Medulla oblongata (tissue), 1 donor: ENCODE data around the gene SLC16A12.
"Not testable (repeated sequence)": the region's sequence is repeated elsewhere in the genome, so short reads cannot be mapped to it uniquely, and the experiment has no call there.

ENCODE experiments used
- DNase-seq: peaks from one replicate; pipeline ENCODE4 v3.0.0-alpha.2; 2015; ENCODE audit errors: extremely low spot score

Gene SLC16A12

DNA sequence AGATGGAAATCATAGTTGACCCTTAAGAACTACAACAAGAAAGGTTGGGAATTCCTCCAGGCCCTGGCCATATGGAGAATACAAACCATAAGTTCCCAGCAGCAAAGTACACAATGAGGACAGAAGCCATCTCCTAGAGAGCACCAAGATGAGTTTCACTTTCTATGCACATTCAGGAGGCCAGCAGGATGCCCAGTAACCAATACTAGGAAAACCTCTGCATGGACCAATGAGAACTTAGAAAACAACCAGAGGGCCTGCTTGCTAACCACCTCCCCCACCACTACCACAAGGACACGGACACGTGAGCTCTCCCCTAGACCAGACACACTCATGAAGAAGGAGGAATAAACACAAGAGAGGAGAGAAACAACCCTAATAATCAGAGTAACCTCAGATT lies 64.8 kb downstream of the SLC16A12 start:
- DNase-seq: no peak

DNA sequence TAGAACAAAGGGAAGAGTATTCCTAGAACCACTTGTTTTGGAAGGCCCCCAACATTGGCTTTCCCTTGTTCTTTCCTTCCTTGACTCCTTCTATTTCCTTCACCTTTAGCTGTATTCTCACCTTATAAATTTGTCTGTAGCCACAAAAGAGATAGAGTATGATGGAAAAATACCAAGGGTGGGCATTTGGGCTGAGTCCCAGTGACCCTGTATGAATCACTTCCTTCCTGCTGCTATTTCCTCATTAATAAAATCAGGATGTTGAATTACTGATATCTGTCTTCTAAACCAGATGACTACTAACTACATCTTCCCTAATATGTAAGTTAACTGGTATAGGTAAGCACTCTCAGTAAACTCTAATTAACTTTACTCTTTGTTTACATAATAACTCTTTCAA lies 65.9 kb downstream of the SLC16A12 start:
- no peak for DNase-seq

DNA sequence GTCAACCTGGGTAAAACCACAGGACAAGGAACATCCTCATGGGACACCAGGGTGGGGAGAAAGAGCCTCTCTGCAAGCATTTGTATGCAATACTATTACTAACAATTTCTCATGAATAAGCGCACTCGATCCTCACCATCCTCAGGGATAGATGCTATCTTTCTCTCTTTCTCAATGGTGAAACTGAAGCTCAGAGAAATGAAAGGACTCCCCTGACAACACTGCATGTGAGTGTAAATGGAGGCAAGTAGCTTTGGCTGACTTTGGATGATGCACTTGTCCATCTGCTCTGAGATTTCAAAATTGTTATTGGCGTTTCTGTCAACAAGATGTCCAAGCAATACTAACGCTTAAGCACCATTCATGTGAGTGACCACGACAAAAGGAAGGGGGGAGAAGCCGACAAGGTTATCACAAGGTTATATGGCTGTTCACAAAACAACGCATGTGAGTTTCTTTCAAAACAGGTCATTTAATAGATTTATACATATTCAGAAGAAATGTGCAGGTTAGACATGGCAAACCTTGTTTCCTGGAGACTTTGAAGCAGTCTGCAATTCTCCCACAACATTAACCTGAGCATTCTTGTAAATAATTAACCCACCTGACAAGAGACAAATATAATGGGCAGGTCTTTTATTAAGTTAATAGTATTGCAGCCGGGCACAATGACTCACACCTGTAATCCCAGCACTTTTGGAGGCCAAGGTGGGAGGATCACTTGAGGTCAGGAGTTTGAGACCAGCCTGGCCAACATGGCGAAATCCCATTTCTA lies 67.0 kb downstream of the SLC16A12 start:
- no peak for DNase-seq

DNA sequence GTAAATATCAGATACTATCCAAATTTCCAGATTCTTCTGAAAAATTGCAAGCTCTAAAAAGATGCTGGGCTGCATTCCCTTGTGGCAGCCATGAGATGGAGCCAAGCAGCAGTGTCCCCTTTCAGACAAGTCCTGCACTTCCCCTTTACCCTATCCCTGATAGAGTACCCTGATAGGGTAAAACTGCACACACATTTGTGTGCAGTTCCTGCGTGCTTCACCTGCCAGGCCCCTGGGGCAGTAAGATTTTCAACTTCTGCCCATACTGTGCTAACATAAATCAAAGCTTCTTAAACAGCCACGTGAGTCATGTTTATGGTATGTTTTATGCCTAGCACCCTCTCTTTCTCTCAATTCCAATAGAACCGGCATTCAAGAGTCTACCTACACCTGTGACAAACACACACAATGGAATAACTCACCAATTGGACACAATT lies 68.8 kb downstream of the SLC16A12 start:
- DNase-seq: peak; percentile 25

DNA sequence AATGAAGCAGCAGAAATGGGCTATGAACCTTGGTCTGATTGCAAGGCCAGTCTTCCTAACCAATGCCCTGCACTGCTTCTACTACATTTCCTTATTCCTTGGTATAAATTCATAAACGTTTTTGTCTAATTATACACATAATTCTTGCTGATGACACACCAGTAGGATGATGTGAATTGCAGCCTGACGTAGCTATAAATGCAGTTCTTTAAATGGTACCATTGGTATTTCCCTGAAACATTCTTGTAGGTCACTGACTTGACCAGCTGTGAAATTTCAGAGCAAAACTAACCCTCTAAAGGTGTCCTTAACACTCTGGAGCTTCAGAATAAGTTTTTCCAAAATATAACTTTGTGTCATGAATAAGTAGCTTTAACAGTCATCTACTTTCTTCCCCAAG lies 70.2 kb downstream of the SLC16A12 start:
- no peak for DNase-seq

DNA sequence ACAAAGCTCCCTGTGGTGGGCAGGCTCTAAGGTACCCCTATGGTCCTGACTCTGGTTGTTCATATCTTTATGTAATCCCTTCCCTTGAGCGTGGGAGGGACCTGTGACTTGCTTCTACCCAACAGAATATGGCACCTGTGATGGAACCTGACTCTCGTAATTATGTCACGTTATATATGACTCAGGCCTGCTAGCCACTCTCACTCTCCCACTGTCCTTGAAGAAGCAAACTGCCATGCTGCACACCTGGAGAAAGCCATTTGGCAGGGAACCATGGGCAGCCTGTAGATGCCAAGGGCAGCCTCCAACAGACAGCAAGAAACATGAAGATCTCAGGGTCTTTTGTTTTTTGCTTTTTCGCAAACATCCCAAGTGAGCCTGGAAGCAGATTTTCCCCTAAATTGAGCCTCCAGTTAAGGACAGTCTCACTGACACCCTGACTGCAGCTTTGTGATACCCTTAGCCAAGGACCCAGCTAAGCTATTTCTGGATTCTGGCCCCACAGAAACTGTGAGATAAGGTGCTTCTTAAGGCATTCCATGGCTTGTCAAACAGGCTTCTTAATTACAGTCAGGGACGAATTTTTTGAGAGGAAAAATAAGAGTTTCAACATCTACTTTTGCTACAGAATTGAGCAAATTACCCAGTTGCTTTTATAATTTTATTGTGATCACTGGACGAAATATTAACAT lies 71.4 kb downstream of the SLC16A12 start:
- DNase-seq: no peak

DNA sequence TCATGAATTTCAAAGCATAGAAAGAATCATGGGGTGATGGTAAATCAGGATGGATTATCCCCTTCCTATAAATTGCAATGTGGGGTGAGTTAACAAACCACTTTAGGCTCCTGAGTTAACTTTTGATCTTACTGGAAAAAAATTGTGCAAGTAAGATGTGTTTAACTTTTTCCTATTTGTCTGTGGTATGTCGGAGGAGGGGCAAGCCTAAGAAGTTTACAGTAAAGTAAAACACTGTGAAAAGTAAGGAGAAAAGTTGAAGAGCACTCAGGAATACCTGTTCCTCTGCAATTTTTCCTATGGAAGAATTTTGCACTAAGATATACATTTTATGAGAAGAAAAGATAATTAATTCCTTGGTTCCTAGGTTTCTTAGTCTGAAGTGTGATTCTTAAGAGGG lies 76.6 kb downstream of the SLC16A12 start:
- no peak for DNase-seq

DNA sequence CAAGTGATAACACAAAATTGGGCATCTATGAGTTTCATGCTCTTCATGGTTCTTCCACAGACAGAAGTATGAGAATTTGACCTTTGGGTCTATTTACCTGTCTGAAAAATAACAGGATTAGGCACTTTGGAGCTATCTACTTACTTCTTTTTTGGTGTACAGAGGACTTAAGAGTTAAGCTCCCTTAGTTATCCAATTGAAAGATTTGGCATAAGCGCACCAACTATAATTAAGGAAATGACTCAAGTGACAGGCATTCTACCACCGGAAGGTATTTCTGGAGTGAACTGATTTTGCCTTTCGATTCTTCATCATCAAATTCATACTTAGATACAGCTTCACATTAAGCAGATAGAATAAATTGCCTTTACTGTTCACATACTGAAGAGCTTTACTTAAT lies 77.1 kb downstream of the SLC16A12 start:
- DNase-seq: no peak

DNA sequence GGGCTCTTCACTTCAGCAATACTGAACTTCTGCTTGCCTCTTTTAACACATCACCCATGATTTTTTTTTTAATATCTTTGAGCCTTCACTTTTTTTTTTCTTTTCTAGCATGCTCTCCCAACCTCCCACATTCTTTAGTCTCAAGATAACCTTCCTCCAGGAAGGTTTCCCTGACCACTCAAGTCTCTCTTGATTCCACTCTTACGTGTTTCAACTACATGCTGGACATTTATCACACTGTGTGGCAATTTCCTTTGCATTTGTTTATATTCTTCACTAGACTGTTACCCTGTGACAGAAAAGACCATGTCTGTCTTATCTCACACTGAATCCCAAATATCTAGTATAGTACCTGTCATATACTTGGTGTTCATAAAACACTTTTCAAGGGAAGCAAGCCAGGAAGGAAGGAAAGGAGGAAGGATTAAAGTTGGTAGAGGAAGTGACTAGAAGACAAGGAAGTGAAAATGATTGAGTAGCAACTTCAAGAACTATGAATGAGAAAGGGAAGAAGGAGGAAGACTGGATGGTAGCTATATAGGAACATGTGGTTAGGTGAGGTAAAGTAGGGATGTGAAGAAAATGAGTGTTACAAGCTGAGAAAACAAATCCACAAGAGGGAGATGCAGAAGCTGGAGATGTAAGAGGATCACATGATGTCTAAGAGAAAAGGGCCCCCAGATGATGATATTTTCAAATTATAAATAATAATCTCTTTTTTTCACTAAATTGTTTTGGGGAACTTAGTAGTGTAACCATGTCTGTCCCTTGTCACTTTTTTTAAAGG lies 80.6 kb downstream of the SLC16A12 start:
- no peak for DNase-seq

DNA sequence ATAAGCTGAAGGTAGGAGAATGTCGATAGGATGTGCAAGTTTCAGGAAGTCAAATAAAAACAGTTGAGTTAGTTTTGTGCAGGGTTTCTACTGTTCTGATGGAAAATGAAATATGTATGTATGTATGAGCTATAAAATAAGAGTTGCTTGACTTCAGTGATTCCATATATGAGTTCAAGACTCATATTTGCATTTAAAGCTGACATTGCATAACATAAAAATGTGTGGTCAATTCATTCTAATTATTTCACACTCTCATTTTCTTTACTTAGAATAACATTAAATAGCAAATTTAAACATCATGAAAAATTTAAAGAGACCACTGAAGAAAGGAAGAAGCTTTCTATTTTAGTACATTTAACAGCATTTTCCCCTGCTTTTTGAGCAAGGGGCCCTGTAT lies 83.2 kb downstream of the SLC16A12 start:
- DNase-seq: no peak

DNA sequence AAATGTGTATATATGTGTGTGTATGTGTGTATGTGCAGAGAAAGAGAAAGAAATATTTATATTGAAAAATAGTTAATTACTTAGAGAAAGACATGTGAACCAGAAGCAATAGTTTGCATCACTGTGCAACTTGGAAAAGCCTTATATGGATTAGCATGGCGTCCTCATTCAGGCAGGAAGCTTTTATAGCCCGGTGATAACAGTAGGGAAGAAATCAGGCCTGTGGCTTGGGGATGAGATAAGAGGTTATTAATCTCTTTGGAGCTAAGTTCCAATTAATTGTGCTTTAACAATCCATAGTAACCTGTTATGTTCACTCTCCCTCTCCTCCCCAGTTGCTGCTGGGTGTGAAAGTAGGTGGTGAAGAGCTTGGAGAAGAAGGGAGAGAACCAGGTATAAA lies 84.5 kb downstream of the SLC16A12 start:
- DNase-seq: no peak

DNA sequence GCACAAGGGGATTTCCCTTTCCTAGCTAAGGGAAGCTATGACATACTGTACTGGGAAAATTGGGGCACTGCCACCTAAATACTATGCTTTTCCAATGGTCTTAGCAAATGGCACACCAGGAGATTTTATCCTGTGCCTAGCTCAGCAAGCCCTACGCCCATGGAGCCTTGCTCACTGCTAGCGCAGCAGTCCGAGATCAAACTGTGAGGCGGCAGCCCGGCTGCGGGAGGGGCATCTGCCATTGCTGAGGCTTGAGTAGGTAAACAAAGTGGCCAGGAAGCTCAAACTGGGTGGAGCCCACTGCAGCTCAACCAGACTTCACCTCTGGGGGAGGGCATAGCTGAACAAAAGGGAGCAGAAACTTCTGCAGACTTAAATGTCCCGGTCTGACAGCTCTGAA lies 90.6 kb downstream of the SLC16A12 start:
- not testable (repeated sequence) for DNase-seq

DNA sequence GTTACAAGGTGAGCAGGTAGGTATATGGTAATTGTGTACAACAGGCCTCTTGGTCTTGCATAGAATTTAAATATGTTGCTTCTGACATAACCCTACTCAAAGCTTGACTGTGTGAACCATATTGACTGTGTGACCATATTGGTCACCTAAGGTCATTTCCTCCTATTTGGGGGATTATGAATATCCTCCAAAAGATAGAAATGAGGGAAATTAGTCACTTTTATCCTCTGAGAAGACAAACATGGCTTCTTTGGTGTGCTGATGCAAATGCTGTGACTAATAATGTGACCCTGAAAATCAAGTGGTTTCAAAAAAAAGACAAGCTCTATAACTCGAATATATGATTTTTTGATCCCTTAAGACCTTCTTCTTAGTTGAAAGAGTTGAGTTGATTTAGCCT lies 93.1 kb downstream of the SLC16A12 start:
- DNase-seq: no peak

DNA sequence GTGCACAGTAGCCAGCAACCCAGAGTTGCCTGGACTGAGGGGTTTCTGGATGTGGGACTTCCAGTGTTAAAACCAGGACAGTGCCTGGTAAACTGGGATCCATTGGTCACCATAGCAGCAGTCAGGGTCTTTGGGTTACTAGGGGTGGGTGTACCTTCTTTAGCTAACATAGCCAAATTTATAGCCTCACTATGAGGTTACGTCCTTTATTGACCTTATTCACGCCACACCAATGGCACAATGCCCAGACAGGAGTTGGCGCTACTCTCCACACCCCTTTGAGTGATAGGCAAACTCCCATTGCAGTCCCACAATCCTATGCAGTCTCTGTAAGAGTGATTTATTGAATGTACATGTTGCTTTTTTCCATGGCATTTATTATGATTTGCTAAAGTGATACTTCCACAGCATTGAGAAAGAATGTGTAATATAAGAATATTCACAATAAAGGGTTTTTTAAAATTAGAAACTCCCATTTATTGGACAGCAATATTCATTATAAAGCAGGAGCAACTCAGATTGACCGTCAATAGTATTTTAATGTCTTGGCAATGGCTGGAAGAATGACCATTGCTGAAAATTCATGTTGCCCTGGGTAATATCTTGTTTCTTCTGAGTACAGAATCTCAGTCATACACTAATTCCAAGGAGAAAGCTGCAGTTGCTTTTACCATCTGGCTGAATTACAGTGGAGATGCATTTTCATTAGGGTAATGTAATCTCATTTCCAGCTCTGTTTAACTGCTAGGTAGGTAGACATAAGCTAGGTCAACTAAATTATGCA lies 95.0 kb downstream of the SLC16A12 start:
- no peak for DNase-seq

DNA sequence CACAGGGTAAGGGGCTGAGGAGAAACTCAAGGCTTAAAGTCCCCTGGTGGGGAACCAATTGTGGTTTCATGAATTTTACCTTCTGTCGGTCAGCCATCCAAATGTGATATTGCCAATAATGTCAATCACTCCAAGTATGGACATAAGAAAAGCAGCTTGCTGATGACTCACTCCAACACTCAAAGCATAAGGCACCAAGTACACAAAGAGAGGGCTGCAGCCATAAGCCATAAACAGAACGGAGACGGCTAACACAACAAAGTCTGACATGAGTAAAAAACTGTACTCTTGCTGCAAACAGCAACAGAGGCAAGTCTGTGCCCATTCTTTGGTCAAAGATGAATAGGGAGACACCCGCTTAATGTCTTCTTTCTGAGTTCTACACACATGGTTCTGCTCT lies 96.9 kb downstream of the SLC16A12 start:
- DNase-seq: no peak

DNA sequence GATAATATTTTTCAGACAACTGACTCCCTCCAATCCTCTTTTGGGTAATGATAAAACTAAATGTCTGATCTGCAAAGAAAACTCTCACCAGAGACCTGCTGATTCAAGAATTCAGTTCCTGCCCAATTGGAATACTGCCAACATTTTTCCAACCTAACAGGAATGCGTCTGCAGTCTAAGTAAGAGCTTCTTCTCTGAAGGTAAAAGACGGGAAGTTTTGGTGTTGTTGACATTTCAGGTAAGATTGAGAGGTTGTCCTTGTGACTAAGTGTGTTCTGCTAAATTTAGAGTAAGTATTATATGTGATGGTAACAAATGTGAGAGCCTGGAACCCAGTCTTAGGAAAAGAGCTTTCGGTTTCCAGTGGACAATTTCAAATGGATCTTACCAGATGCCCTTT lies 103.4 kb downstream of the SLC16A12 start:
- DNase-seq: no peak

DNA sequence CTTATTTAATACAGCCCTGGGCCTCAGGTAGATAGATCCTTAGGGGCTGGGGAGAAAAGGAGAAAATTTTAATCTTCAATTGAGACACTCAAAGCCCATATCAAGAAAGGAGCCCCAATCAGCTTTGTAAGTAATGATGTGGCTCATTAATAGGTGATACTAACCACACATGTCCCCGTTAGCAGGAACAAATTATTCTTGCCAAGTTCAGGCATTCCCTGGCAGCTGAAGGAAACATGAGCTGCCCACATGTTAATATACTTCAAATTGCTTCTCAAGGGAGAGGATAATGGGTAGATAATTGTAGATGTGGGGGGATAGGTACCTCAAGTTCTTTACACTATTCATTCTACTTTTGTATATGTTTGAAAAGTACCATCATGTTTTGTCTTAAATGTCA lies 106.5 kb downstream of the SLC16A12 start:
- DNase-seq: no peak

DNA sequence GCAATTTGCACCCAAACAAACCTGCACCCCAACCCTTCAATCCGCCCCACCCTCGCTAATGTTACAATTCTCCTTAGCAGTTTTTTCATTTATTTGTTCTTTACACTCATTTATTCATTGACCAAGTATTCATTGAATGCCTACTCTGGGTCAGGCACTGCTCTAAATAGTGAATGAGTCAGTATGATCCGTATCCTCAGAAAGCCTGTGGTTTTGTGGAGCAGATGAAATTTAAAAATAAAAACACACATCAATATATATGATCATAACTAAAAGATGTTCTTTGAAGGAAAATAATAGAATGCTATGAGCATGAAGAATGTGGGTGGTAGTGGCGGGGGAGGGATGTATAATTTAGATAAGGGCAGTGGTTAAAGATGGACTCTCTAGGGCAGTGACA lies 107.8 kb downstream of the SLC16A12 start:
- DNase-seq: no peak

DNA sequence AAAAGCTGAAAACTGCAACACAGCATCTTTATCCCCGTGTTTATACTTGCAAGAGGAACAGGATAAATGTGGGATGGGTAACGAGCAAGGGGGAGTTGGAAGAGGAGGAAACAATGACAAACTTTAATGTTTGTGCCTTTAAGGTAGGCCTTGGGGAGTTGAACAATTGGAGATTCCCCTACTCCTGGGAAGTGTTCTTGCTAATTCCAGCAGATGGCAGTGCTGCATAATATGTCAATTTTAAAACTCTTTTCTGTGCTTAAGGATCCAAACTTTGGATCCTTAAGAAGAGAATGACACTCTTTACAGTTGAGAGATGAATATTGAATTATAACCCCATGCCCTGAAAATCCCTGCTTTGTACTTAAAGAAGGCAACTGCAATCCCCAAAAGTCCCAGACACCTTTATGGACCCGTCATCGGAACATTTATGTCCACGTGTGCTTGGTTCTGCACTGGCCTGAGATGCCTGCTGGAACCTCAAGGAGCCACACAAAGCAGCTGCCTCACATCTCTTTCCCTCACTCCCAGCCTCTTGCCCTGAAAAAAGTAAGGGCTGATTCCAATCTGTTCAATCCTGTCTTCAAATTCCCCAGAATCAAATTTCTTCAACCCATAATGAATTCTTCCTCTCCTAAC lies 109.0 kb downstream of the SLC16A12 start:
- DNase-seq: peak; percentile 75

DNA sequence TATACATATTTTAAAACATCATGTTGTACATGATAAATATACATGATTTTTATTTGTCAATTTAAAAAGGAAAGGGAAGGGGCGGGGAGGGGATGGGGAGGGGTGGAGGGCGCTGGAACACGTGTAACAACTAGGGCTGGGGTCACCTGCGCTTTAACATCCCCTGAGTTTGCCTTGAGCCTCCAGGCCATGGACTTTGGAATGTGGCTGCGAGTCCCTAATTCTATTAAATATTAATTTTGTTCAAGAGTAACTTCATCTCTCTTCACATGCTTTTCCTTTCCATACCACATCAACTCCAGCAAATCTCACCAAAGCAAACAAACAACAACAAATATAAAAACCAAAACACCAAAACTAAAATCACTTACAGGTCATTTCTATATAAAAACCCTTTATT lies 110.4 kb downstream of the SLC16A12 start:
- no peak for DNase-seq

DNA sequence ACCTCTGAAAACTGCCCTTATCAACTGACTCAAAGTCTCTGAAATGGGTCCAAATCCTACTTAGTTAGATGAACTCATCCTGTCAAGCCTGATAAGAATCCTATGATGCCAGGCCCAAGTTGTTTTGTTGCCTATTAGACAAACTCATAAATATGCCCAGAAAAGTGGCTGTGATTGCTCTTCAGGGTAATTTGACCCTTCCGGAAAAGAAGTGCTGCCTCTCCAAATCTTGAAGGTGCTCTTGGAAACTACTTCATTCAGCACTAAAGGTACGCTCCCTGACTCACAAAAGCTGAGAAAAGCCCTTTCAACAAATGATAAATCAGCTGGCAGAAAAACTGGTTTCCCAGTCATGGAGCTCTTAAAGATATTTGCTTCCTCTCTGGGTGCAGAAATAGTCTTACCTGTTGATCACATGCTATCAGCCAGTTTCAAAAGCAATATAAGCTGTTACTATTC lies 114.3 kb downstream of the SLC16A12 start:
- no peak for DNase-seq
